Measurements from ENCODE around the gene MRPL21.

- no peak for TF ChIP-seq CTCF (optimal IDR thresholded peaks at IDR 0.05 in 1 of 3, IDR thresholded peaks at IDR 0.05 in 1 of 3, conservative IDR thresholded peaks at IDR 0.05 in 1 of 3; ENCODE audit: extremely low read depth in 1 of 3, insufficient read depth in 2 of 3, low read length in 3 of 3)
- no peak for TF ChIP-seq EZH2 (IDR thresholded peaks at IDR 0.05; ENCODE audit: low read length)
Observed at GRCh38 chr11:68862421-68862820, 41.2 kb downstream of the MRPL21 start.

Data from keratinocyte (primary cell).